ENCODE measurements around the gene GEMIN4. TPM values are rescaled to one million over a fixed set of nuclear protein-coding genes. Genes with fewer than 3 reads are reported as not detected.

Gene GEMIN4
- total and polyA plus RNA-seq, 2 experiments from 2014 or later, result 14.1 to 45.0 TPM

DNA sequence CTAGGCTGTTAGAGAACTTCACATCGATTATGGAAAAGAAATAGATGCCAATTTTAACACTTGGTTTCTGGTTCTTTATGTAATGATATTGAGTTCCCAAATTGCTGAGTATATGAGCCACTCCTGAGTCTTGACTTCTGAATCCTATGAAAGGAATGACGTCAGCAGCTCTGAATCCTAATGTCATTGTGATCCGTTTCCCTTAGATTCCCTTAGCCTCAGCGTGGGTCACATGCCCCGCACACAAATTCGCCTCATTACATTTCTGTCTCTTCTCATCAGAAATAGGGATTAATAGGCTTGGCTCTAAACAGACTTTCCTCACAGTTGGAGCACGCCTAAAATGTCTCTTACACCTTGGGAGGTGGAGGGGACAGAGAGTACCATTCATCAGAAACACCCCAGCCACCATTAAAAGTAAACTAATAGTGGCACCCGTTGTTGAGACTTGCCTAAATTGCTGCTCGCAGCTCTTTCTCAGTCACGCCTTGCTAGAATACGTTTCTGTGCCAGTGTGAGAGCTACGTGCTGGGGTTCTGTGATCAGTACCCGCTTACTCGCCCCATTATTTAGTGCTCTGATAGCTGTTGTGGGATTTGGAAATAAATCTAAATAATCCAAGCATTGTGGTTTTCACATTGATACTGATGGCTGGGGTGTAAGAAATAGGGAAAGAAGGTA is 37.2 kb upstream of the GEMIN4 start:
- no peak overlapping the region for H3K4me3 Mint-ChIP-seq
- H3K36me3 ChIP-seq (ENCODE audit: insufficient read depth), result no peaks in the 10 kb centered on the region; the same call in 1 of the 2 replicates
- no peak overlapping the region for H3K27ac Mint-ChIP-seq

GRCh38 chr17:788551-788950 is 36.5 kb upstream of the GEMIN4 start:
- H3K4me1 Mint-ChIP-seq, result peaks cover 16% of the 10 kb centered on the region
- H3K79me2 ChIP-seq (replicated peaks; ENCODE audit: insufficient read depth), result peaks cover 31% of the 10 kb centered on the region
- TF ChIP-seq ZNF331 (CRISPR knock-in tag; IDR thresholded peaks at IDR 0.05; ENCODE audit: low read depth), result no peak
- TF ChIP-seq REST (IDR thresholded peaks at IDR 0.05; ENCODE audit: unreplicated experiment), result no peak
- TF ChIP-seq JUNB (IDR thresholded peaks at IDR 0.05; ENCODE audit: unreplicated experiment), result no peak
- no peak for TF ChIP-seq NANOG (IDR thresholded peaks at IDR 0.05; ENCODE audit: borderline replicate concordance)
- no peak for TF ChIP-seq ZNF462 (CRISPR knock-in tag; IDR thresholded peaks at IDR 0.05)
- no peak for TF ChIP-seq ETS1 (IDR thresholded peaks at IDR 0.05)
- TF ChIP-seq EZH2 (IDR thresholded peaks at IDR 0.05; ENCODE audit: low read depth, unreplicated experiment), result no peak
- no peak for TF ChIP-seq ZNF114 (CRISPR knock-in tag; IDR thresholded peaks at IDR 0.05)
- TF ChIP-seq STAT1 (IDR thresholded peaks at IDR 0.05; ENCODE audit: unreplicated experiment), result no peak
- TF ChIP-seq POLR2AphosphoS5 (IDR thresholded peaks at IDR 0.05; ENCODE audit: low read depth), result no peak
- TF ChIP-seq CREB1 (CRISPR knock-in tag; IDR thresholded peaks at IDR 0.05; ENCODE audit: low read depth), result no peak

More for the DNA sequence above, 37.2 kb upstream of the GEMIN4 start:
- H3K4me1 ChIP-seq (ENCODE audit: insufficient read depth), result no peaks in the 10 kb centered on the region; the same call in 1 of the 2 replicates
- no peak for TF ChIP-seq ZNF114 (CRISPR knock-in tag; IDR thresholded peaks at IDR 0.05)
- Mint-ChIP-seq H3K9me3 (no peaks in the 10 kb centered on the region; the same call in 2 of the 3 replicates), H3K27me3 (ENCODE audit: insufficient read depth, low read depth, poor library complexity) (peaks cover 16% of the 10 kb centered on the region), H3K36me3 (ENCODE audit: low read depth) (peaks cover 58% of the 10 kb centered on the region), H3K4me1 (peaks cover 15% of the 10 kb centered on the region)
- H3K79me2 ChIP-seq (replicated peaks; ENCODE audit: insufficient read depth), result peaks cover 24% of the 10 kb centered on the region
- ATAC-seq (no peak), DNase-seq (ENCODE audit: low spot score) (no peak)
- no peak overlapping the region for H3K4me2 ChIP-seq
- H3F3A ChIP-seq (replicated peaks; ENCODE audit: low read depth), result peaks cover 31% of the 10 kb centered on the region
- H3K27ac ChIP-seq (ENCODE audit: low read depth), result peak overlapping the region; percentile 74; the same call in 1 of the 2 replicates
- H3K4me3 ChIP-seq, result no peak overlapping the region
- no peak overlapping the region for H2AFZ ChIP-seq
- H4K20me1 ChIP-seq (replicated peaks; ENCODE audit: insufficient read depth), result peaks cover 12% of the 10 kb centered on the region
- no peaks in the 10 kb centered on the region for H3K27me3 ChIP-seq (ENCODE audit: insufficient read depth)
- H3K9me2 ChIP-seq (ENCODE audit: insufficient read depth), result no peaks in the 10 kb centered on the region

More at GRCh38 chr17:788551-788950, 36.5 kb upstream of the GEMIN4 start:
- H3K4me2 ChIP-seq, result no peak overlapping the region
- peaks cover 12% of the 10 kb centered on the region for H4K20me1 ChIP-seq (replicated peaks; ENCODE audit: insufficient read depth)
- peaks cover 31% of the 10 kb centered on the region for H3F3A ChIP-seq (replicated peaks; ENCODE audit: low read depth)
- no peak overlapping the region for H2AFZ ChIP-seq
- peaks cover 60% of the 10 kb centered on the region for H3K36me3 Mint-ChIP-seq (ENCODE audit: low read depth)
- H3K4me1 ChIP-seq (ENCODE audit: insufficient read depth), result peaks cover 4% of the 10 kb centered on the region; the same call in 1 of the 2 replicates
- ATAC-seq (no peak), DNase-seq (ENCODE audit: low spot score) (no peak)
- H3K27me3 Mint-ChIP-seq (ENCODE audit: insufficient read depth, low read depth, poor library complexity), result peaks cover 12% of the 10 kb centered on the region
- H3K27me3 ChIP-seq (ENCODE audit: insufficient read depth), result no peaks in the 10 kb centered on the region
- no peak overlapping the region for H3K27ac ChIP-seq (ENCODE audit: low read depth)
- no peak overlapping the region for H3K4me3 Mint-ChIP-seq
- no peak overlapping the region for H3K27ac Mint-ChIP-seq
- peaks cover 6% of the 10 kb centered on the region; the same call in 1 of the 2 replicates for H3K36me3 ChIP-seq (ENCODE audit: insufficient read depth)
- no peak overlapping the region for H3K4me3 ChIP-seq
- H3K9me2 ChIP-seq (ENCODE audit: insufficient read depth), result no peaks in the 10 kb centered on the region
- no peaks in the 10 kb centered on the region; the same call in 2 of the 3 replicates for H3K9me3 Mint-ChIP-seq
